Measurements from ENCODE around the gene HBG1. TPM values are rescaled to one million over a fixed set of nuclear protein-coding genes. Genes with fewer than 3 reads are reported as not detected.

The HBG1 gene
- polyA plus RNA-seq, 1 donor (not counting 4 experiments of a cell fraction or from before 2014, with no cell fraction given), result 0.30 TPM

- Histone ChIP-seq H3K9me3 (ENCODE audit: control insufficient read depth, low read depth, low read length) (no peaks in the 10 kb centered on the region), H3K4me1 (ENCODE audit: control insufficient read depth, extremely low read depth, insufficient read depth, low read length) (no peaks in the 10 kb centered on the region), H3K4me2 (ENCODE audit: control insufficient read depth, extremely low read depth, insufficient read depth, low read depth, low read length) (no peak overlapping the region), H3K36me3 (ENCODE audit: control insufficient read depth in 2 of 2, extremely low read depth in 1 of 2, insufficient read depth in 2 of 2, low read length in 2 of 2) (no peaks in the 10 kb centered on the region), H3K9ac (ENCODE audit: control insufficient read depth, extremely low read depth, insufficient read depth, low read length) (no peak overlapping the region), H2AFZ (ENCODE audit: control insufficient read depth, low read length) (no peak overlapping the region), H3K27me3 (ENCODE audit: control insufficient read depth, extremely low read depth, insufficient read depth, low read length) (no peaks in the 10 kb centered on the region), H3K9me1 (ENCODE audit: control insufficient read depth, extremely low read depth, insufficient read depth, low read length) (no peaks in the 10 kb centered on the region), H4K20me1 (ENCODE audit: control insufficient read depth, extremely low read depth, insufficient read depth, low read length) (no peaks in the 10 kb centered on the region), H3K4me3 (ENCODE audit: control insufficient read depth in 2 of 3, extremely low read depth in 1 of 3, insufficient read depth in 2 of 3, low read depth in 1 of 3, low read length in 3 of 3) (no peak overlapping the region), H3K79me2 (ENCODE audit: control insufficient read depth, insufficient read depth, low read length) (no peaks in the 10 kb centered on the region), H3K27ac (ENCODE audit: control insufficient read depth, insufficient read depth, low read length) (no peak overlapping the region)
- FAIRE-seq, result no peak
- dilution Hi-C loops (cut with MboI; ENCODE audit: extremely low pct_ligation_motif_present, low sequenced_read_pairs), result no loop called here
- TF ChIP-seq EZH2 (IDR thresholded peaks at IDR 0.05; ENCODE audit: low read length) (no peak), CTCF (optimal IDR thresholded peaks at IDR 0.05 in 1 of 3, IDR thresholded peaks at IDR 0.05 in 1 of 3, conservative IDR thresholded peaks at IDR 0.05 in 1 of 3; ENCODE audit: extremely low read depth in 1 of 3, insufficient read depth in 2 of 3, low read length in 3 of 3) (no peak)
- no peak for DNase-seq (ENCODE audit: low read depth, low spot score)
Observed at GRCh38 chr11:5240056-5240455, 9.6 kb downstream of the HBG1 start.

- TF ChIP-seq CTCF (optimal IDR thresholded peaks at IDR 0.05 in 1 of 3, IDR thresholded peaks at IDR 0.05 in 1 of 3, conservative IDR thresholded peaks at IDR 0.05 in 1 of 3; ENCODE audit: extremely low read depth in 1 of 3, insufficient read depth in 2 of 3, low read length in 3 of 3) (no peak), EZH2 (IDR thresholded peaks at IDR 0.05; ENCODE audit: low read length) (no peak)
- Histone ChIP-seq H3K79me2 (ENCODE audit: control insufficient read depth, insufficient read depth, low read length) (no peaks in the 10 kb centered on the region), H4K20me1 (ENCODE audit: control insufficient read depth, extremely low read depth, insufficient read depth, low read length) (no peaks in the 10 kb centered on the region), H3K9me1 (ENCODE audit: control insufficient read depth, extremely low read depth, insufficient read depth, low read length) (no peaks in the 10 kb centered on the region), H3K4me2 (ENCODE audit: control insufficient read depth, extremely low read depth, insufficient read depth, low read depth, low read length) (no peak overlapping the region), H3K27me3 (ENCODE audit: control insufficient read depth, extremely low read depth, insufficient read depth, low read length) (no peaks in the 10 kb centered on the region), H3K4me3 (ENCODE audit: control insufficient read depth in 2 of 3, extremely low read depth in 1 of 3, insufficient read depth in 2 of 3, low read depth in 1 of 3, low read length in 3 of 3) (no peak overlapping the region), H3K9me3 (ENCODE audit: control insufficient read depth, low read depth, low read length) (no peaks in the 10 kb centered on the region), H3K9ac (ENCODE audit: control insufficient read depth, extremely low read depth, insufficient read depth, low read length) (no peak overlapping the region), H3K36me3 (ENCODE audit: control insufficient read depth in 2 of 2, extremely low read depth in 1 of 2, insufficient read depth in 2 of 2, low read length in 2 of 2) (no peaks in the 10 kb centered on the region), H3K27ac (ENCODE audit: control insufficient read depth, insufficient read depth, low read length) (no peak overlapping the region), H2AFZ (ENCODE audit: control insufficient read depth, low read length) (no peak overlapping the region), H3K4me1 (ENCODE audit: control insufficient read depth, extremely low read depth, insufficient read depth, low read length) (no peaks in the 10 kb centered on the region)
- DNase-seq (ENCODE audit: low read depth, low spot score), result no peak
- FAIRE-seq, result no peak
- dilution Hi-C loops (cut with MboI; ENCODE audit: extremely low pct_ligation_motif_present, low sequenced_read_pairs), result no loop called here
Observed at GRCh38 chr11:5239046-5239445, 10.6 kb downstream of the HBG1 start.
